HL-60 (cell line): ENCODE results near the gene AP2A2.

Experiments
- GABPA ChIP-seq: IDR thresholded peaks from 2 replicates; pipeline ENCODE4 v1.6.1; 2012; ENCODE audit warnings: low read depth
- TF ChIP-seq, protein P1 (sequence below): IDR thresholded peaks from one replicate; pipeline ENCODE4 v1.5.1; 2011; ENCODE audit warnings: low read length, control low read depth, inconsistent platforms; ENCODE audit not compliant: insufficient read depth
- TF ChIP-seq, protein P2 (sequence below): IDR thresholded peaks from 2 replicates; pipeline ENCODE4 v1.6.1; 2012; ENCODE audit warnings: low read depth; ENCODE audit not compliant: insufficient replicate concordance

DNA sequence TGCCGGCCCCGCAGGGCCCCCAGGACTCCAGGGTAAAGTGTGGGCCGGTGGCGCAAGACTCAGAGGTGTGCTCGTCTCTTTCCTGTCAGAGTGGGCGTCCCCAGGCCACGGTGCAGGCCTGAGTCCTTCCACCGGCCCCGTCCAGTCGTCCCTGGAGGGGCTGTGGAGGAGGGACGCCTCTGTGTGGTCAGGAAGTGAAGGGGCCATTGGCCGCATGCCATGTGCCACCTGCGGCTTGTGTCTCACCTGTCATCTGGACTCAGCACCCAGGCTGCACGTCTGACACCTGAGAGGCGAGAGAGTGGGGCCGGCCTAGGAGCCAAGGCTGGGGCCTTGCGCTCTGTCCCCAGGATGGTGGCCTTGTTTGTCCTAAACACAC, 85.6 kb downstream of the AP2A2 start:
- TF ChIP-seq, protein P1, sequence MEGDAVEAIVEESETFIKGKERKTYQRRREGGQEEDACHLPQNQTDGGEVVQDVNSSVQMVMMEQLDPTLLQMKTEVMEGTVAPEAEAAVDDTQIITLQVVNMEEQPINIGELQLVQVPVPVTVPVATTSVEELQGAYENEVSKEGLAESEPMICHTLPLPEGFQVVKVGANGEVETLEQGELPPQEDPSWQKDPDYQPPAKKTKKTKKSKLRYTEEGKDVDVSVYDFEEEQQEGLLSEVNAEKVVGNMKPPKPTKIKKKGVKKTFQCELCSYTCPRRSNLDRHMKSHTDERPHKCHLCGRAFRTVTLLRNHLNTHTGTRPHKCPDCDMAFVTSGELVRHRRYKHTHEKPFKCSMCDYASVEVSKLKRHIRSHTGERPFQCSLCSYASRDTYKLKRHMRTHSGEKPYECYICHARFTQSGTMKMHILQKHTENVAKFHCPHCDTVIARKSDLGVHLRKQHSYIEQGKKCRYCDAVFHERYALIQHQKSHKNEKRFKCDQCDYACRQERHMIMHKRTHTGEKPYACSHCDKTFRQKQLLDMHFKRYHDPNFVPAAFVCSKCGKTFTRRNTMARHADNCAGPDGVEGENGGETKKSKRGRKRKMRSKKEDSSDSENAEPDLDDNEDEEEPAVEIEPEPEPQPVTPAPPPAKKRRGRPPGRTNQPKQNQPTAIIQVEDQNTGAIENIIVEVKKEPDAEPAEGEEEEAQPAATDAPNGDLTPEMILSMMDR: no peak
- TF ChIP-seq, protein P2, sequence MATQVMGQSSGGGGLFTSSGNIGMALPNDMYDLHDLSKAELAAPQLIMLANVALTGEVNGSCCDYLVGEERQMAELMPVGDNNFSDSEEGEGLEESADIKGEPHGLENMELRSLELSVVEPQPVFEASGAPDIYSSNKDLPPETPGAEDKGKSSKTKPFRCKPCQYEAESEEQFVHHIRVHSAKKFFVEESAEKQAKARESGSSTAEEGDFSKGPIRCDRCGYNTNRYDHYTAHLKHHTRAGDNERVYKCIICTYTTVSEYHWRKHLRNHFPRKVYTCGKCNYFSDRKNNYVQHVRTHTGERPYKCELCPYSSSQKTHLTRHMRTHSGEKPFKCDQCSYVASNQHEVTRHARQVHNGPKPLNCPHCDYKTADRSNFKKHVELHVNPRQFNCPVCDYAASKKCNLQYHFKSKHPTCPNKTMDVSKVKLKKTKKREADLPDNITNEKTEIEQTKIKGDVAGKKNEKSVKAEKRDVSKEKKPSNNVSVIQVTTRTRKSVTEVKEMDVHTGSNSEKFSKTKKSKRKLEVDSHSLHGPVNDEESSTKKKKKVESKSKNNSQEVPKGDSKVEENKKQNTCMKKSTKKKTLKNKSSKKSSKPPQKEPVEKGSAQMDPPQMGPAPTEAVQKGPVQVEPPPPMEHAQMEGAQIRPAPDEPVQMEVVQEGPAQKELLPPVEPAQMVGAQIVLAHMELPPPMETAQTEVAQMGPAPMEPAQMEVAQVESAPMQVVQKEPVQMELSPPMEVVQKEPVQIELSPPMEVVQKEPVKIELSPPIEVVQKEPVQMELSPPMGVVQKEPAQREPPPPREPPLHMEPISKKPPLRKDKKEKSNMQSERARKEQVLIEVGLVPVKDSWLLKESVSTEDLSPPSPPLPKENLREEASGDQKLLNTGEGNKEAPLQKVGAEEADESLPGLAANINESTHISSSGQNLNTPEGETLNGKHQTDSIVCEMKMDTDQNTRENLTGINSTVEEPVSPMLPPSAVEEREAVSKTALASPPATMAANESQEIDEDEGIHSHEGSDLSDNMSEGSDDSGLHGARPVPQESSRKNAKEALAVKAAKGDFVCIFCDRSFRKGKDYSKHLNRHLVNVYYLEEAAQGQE: no peak
- no peak for TF ChIP-seq GABPA
